DMS79 treated with DMSO at 0.1 percent for 48 hours (cell line): ENCODE results near the gene REPIN1.

Experiments used
- DNase-seq: peaks from one replicate; lab custom pipeline; 2025; lab: John Stamatoyannopoulos, UW

The REPIN1 gene

DNA sequence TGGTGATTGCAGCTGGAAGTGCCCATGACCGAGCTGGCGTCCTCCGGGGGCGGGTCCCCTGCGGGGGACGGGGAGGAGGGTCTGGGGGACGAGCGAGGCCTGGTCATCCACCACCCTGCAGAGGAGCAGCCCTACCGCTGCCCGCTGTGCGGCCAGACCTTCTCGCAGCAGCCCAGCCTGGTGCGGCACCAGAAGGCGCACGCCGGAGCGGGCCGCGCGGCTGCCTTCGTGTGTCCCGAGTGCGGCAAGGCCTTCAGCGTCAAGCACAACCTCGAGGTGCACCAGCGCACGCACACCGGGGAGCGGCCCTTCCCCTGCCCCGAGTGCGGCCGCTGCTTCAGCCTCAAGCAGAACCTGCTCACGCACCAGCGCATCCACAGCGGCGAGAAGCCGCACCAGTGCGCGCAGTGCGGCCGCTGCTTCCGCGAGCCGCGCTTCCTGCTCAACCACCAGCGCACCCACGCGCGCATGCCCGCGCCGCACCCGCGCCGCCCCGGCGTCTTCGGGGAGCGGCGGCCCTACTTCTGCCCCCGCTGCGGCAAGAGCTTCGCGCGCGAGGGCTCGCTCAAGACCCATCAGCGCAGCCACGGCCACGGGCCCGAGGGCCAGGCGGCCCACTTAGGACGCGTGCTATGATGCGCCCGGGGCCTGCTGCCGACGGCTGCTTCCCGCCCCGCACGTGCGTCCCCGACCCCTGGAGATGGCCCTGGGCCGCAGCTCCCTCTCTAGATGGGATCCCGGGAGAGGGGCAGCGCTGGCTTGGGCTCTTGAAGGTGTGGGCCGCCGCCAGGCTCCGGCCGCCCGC, 39.2 kb downstream of the REPIN1 start:
- no peak for DNase-seq

DNA sequence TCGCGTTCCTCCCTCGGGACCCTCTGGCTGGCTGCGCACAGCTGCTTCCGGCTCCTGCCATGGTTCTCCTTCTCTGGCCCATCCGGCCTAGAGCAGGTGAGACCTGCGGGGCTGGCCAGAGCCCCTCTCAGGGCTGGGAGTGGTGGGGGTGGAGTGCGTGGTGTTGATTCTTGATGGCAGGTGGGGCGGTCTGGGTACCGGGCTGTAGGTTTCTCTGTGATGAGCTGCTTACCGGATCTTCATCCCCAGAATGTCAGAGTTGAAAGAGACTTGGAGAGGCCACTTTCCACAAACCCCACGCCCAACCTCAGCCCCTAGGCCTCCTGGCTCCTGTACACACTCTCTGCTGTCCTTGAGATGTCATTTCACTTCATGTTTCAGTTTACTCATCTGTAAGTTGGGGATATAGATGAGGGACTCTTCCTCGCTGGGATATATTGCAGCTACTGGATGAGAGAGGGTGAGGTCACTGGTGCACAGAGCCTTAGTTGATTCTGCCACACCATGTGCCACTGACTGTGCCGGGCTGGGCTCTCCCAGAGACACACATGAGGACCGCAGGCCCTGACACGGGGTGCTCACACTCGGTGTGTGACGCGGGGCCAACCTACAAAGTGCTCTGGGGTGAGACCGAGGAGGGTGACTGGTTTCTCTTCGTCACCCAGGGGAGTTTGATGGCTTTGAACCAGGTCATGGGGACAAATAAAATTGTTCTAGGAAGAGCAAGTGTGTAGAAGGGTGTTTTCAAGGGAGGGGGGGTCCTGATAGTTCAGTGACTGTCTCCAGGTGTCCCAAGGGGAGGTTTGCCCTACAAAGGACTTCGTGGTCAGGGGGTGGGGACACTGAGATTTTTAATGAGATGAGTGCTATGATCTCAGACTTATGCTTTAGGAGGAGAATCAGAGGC, 40.0 kb downstream of the REPIN1 start:
- no peak for DNase-seq

DNA sequence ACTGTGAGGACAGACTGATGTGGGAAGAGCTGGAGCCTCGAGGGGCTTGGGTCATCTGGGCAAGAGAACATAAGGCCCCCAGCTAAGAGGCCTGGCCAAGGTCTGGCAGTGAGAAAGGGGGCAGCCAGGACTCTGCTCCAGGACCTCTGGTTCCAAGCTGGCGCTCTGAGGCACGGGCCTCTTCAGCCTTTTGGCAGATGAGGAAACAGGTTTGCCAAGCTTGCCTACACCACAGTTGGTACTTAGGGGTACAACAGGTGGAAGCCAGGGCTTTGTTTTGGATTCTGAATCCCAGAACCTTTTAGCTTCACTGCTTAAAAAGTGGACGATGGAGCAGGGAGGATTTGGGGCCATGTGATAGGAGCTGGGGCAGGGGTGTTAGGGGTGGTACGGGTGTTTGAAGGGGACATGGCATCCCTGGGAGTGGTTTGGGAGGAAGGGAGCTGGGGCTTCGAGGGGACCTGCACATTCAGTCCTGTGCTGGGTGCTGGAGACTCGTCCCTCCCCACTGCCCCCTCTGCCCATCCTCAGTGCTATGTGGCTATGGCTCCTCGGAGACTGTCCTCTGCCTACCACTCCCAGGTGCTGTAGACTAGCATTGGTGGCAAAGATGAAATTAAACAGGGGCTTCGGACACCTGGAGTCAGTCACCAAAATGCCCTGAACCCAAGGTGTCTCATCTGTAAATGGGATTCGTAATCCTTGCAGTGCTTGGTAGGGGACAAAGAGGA, 40.8 kb downstream of the REPIN1 start:
- no peak for DNase-seq

DNA sequence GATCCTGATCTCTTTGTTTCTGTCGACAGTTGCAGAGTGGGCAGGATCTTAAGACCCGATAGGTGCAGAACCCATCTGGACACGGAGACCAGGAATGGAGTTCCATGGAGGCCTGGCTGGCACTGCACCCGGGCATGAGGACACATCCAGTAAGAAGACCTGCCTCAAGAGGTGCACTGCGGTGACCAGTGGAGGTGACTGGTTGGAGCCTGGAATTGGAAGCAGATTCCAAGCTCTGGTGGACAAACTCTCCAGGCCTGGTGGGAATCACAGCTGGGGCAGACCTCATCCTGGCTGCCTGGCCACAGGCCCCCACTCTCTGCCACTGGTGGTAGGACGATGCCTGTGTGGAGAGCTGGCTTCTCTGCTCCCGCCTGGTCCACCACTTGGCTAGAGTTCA, 41.5 kb downstream of the REPIN1 start:
- DNase-seq = no peak

DNA sequence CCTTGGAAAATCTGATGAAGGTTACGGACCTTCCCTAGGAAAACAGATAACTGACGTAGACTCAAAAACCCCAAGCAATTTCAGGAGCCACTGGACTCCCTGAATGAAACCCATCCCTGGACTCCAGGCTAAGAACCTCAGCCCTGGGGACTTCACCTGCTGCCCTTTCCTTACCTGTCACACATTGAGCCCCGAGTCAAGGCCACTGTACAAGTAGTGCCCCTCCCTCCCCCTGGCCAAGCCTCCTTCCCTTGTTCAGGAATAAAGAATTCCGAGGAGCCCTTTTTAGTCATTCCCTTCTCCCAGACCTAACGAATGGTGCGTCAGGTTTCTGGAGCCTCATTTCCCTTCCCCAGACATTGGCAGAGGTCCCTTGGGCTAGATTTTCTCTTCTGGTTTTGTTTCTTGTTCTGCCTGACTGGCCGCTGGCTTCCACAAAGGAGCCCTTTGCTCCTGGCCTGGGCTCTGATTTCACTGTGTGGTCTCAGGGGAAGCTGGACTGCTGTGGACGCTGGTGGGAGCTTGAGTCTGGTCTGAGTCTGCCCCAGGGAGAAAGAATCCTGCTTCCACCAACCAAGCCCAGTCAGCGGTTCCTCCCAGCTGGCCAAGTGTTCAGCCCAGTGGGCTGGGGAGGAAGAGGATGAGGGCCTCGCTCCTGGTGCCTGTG, 42.2 kb downstream of the REPIN1 start:
- no peak for DNase-seq

- DNase-seq = no peak
Observed at GRCh38 chr7:150411606-150412005, 43.0 kb downstream of the REPIN1 start.

DNA sequence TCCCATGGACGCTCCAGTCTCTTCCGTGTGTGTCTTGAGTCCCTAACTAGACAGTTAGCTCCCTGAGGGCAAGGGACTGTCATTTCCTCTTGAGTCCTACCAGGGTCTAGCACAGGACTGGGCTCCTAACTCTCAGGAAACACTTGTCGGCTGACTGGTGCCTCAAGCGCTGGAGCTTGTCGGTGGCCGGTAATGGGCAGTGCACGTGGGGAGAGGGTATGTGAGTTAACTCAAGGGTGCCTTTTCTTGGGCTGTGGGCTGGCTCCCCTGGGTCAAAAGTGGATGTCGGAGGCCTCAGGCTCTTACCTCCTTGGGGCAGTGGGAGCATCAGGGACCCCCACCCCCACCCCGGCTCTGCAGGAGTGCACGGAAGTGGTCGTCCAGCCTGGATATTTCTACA, 43.4 kb downstream of the REPIN1 start:
- no peak for DNase-seq

- DNase-seq = no peak
Observed at GRCh38 chr7:150412518-150413488, 44.2 kb downstream of the REPIN1 start.

DNA sequence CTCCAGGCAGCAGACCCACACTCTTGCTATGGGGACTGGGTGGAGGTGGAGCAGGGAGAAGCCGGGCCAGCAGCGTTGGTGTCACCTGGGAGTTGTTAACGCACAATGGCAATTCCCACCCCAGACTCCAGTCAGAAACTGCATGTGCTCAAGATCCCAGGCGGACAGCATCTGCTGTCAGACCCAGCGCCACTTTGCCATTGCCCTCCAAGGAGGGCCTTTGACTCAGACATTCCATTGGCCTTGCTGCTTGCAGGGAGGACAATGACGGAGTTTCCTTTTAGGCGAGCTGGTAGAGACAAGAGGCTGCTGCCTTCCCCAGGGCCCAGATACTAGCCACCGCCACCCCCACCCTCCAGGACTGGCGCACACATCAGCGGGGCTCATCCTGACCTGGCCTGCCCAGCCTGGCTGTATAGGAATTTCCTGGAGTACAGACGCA, 45.0 kb downstream of the REPIN1 start:
- DNase-seq = no peak

GRCh38 chr7:150415161-150416153, 46.8 kb downstream of the REPIN1 start:
- DNase-seq = no peak

GRCh38 chr7:150417239-150417638, 48.6 kb downstream of the REPIN1 start:
- DNase-seq = no peak

DNA sequence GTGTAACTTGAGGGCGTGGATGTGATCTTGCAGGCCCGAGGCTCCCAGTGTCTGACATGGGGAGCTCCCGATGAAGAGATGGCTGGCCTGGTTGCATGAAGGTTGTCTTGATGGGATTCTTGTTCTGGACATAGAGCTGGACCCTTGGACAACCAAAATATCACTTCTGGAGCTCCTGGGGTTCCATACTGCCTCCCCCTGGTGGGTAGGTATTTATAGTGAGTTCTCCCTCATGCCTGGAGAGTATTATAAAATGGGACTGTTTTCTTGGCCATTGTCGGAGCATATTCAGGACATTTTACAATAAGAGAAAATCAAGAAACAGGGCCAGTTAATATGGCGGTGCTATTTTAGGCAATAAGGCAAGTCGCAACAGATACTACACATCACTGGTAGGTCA, 49.2 kb downstream of the REPIN1 start:
- DNase-seq = no peak

- DNase-seq = no peak
Observed at GRCh38 chr7:150420242-150420641, 51.6 kb downstream of the REPIN1 start.

DNA sequence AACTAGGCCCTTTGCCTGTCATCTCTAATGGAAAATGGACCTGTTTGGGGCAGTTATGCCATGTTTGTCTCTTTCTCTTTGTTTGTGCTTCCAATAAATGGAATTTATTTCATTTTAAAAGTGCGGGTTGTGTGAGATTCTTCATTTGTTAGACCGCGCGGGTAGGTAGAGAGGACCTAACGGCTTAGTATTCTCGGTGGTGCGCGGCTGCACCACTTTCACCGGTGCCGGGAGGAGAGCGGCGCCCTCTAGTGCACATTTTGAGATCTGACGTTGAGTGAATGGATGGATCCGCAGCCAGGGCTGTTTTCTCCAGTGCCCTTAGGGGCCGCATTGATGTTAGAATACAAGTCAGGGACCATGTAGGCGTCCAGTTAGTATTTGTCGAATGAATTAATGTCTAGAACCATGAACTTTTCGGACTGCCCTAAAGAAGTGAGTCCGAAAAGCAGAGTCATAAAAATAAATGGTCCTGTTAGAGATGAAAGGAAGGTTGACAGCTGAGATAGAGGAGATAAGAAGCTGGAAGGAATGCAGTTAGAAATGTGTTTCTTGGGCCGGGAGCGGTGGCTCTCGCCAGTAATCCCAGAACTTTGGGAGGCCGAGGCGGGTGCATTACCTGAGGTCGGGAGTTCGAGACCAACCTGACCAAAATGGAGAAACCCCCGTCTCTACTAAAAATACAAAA, 52.5 kb downstream of the REPIN1 start:
- peak; percentile 56 for DNase-seq

DNA sequence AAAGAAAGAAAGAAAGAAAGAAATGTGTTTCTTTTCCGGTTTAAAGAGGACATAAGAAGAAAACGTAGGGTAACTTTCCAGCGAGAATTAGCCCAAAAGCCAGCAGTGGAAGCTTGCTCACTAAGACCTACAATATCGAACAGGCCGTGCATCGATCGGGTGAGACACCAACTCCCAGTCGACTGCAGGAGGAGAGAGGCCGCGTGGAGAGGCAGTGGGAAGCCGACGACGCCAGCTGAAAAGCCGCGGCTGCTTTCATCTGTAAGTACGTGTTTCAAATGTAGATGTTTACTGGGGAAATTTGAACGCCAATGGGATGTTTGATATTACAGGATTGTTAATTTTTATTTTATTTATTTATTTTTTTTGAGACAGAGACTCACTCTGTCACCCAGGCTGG, 53.2 kb downstream of the REPIN1 start:
- no peak for DNase-seq
